Measurements from ENCODE around the gene SLC35G3. TPM values are rescaled to one million over a fixed set of nuclear protein-coding genes. Genes with fewer than 3 reads are reported as not detected.

Gene SLC35G3
- total and polyA plus RNA-seq, 2 of the 8 experiments (the other 6 are each of a cell fraction or from before 2014, with no cell fraction given), result not detected

GRCh38 chr17:35189291-35189690 lies 4.9 kb downstream of the SLC35G3 start:
- no peak overlapping the region for H2BK12ac ChIP-seq (ENCODE audit: low read depth, low read length)
- no peak overlapping the region for H2AK5ac ChIP-seq (ENCODE audit: low read depth, low read length)
- no peak overlapping the region for H3K9ac ChIP-seq (replicated peaks in 1 of 4; ENCODE audit: extremely low read depth in 1 of 4, low read depth in 3 of 4, low read length in 3 of 4)
- H4K91ac ChIP-seq (replicated peaks; ENCODE audit: insufficient read length, low read length), result no peak overlapping the region
- H2BK5ac ChIP-seq (ENCODE audit: low read depth, low read length), result no peak overlapping the region
- no peak overlapping the region for H3K18ac ChIP-seq (ENCODE audit: extremely low read depth, low read length)
- no peaks in the 10 kb centered on the region for H3K36me3 ChIP-seq (ENCODE audit: control insufficient read depth in 2 of 4, insufficient read depth in 4 of 4, low read length in 3 of 4)
- peaks cover 0 to 10% of the 10 kb centered on the region in 2 experiments; a peak in 1 of 4 replicates for H3K9me3 ChIP-seq (ENCODE audit: insufficient read depth in 2 of 2, low read depth in 1 of 2, low read length in 1 of 2)
- H4K8ac ChIP-seq (ENCODE audit: extremely low read depth, insufficient read depth, low read length), result no peak overlapping the region
- H3K23me2 ChIP-seq (ENCODE audit: low read depth, low read length), result no peaks in the 10 kb centered on the region
- H2BK20ac ChIP-seq (ENCODE audit: low read length), result no peak overlapping the region
- H4K5ac ChIP-seq (ENCODE audit: insufficient read length, low read depth, low read length), result no peak overlapping the region
- WGBS, 2 experiments (ENCODE audit: extremely low coverage in 1 of 2, insufficient coverage in 1 of 2, insufficient read length in 1 of 2, insufficient replicate concordance in 2 of 2, low coverage in 1 of 2, low lambda C conversion rate in 2 of 2, missing lambda C conversion rate in 1 of 2), result 74% methylated on average over 3 of the region's 3 CpGs; no CpG with 5 or more reads in 1 of the 2 experiments
- H2AFZ ChIP-seq (ENCODE audit: low read length), result no peak overlapping the region
- no peak overlapping the region for H3K27ac ChIP-seq (ENCODE audit: low read depth, low read length)
- ChIA-PET POLR2A (ENCODE audit: partially characterized antibody) (no interaction called here), CTCF (ENCODE audit: partially characterized antibody) (no interaction called here)
- H3K56ac ChIP-seq (replicated peaks; ENCODE audit: insufficient read length, low read depth, low read length), result no peak overlapping the region
- H3K79me1 ChIP-seq (ENCODE audit: low read depth, low read length), result no peaks in the 10 kb centered on the region
- no peaks in the 10 kb centered on the region for H3K4me1 ChIP-seq (replicated peaks in 1 of 4; ENCODE audit: control insufficient read depth in 3 of 4, insufficient read depth in 4 of 4, low read length in 3 of 4)
- H3K14ac ChIP-seq (ENCODE audit: insufficient read length), result no peak overlapping the region
- no peak overlapping the region for H3K23ac ChIP-seq (ENCODE audit: insufficient read length)
- DNase-seq (ENCODE audit: low read depth in 1 of 2, low spot score in 2 of 2) (no peak), FAIRE-seq (no peak)
- H2BK15ac ChIP-seq (ENCODE audit: low read length), result no peak overlapping the region
- no peaks in the 10 kb centered on the region for H3K79me2 ChIP-seq (ENCODE audit: control insufficient read depth in 1 of 2, insufficient read depth in 2 of 2, low read length in 2 of 2)
- H3K4me3 ChIP-seq (ENCODE audit: extremely low read depth in 1 of 4, insufficient read depth in 2 of 4, low read depth in 3 of 4, low read length in 4 of 4), result no peak overlapping the region
- H3K4me2 ChIP-seq (ENCODE audit: insufficient read depth in 1 of 2, low read depth in 2 of 2, low read length in 2 of 2), result no peak overlapping the region
- no peak overlapping the region for H2BK120ac ChIP-seq (replicated peaks; ENCODE audit: low read depth, low read length)
- TF ChIP-seq FOSL1 (IDR thresholded peaks at IDR 0.05; ENCODE audit: insufficient read depth, low read depth, low read length), result no peak
- no peak for TF ChIP-seq KDM5A (IDR thresholded peaks at IDR 0.05; ENCODE audit: low read length)
- TF ChIP-seq TAF7 (optimal IDR thresholded peaks at IDR 0.05; ENCODE audit: borderline replicate concordance, low read depth, low read length), result no peak
- TF ChIP-seq EGR1 (IDR thresholded peaks at IDR 0.05; ENCODE audit: borderline replicate concordance, low read depth, low read length), result no peak
- no peak for TF ChIP-seq SIN3A (conservative IDR thresholded peaks at IDR 0.05 in 1 of 2, IDR thresholded peaks at IDR 0.05 in 1 of 2; ENCODE audit: low read depth in 1 of 2, low read length in 2 of 2)
- no peak overlapping the region for H3K4ac ChIP-seq (replicated peaks; ENCODE audit: insufficient read length, low read depth, low read length)
- no peaks in the 10 kb centered on the region for H3K27me3 ChIP-seq (replicated peaks in 1 of 4; ENCODE audit: control insufficient read depth in 3 of 4, extremely low read depth in 1 of 4, insufficient read depth in 3 of 4, low read length in 3 of 4)
- no peaks in the 10 kb centered on the region for H4K20me1 ChIP-seq (replicated peaks in 1 of 2; ENCODE audit: control insufficient read depth in 1 of 2, insufficient read depth in 2 of 2, low read length in 2 of 2)
